H1 (cell line): ENCODE results near the gene C1RL. TPM values are rescaled to one million over a fixed set of nuclear protein-coding genes. Genes with fewer than 3 reads are reported as not detected.

ENCODE experiments used
- BRCA1 ChIP-seq: IDR thresholded peaks from 2 replicates; pipeline ENCODE4 v1.6.1; 2012; ENCODE audit warnings: low read depth, low read length, improper control_type of control experiment
- NANOG ChIP-seq: IDR thresholded peaks from 2 replicates; pipeline ENCODE4 v1.6.1; 2011; ENCODE audit warnings: low read length, low read depth, mild to moderate bottlenecking, inconsistent platforms; ENCODE audit not compliant: insufficient read depth, poor library complexity, severe bottlenecking
- RAD21 ChIP-seq, 2 experiments: IDR thresholded peaks in 1 of 2; conservative IDR thresholded peaks in 1 of 2; 2 replicates each; pipeline ENCODE4 v1.6.1; 2011; ENCODE audit warnings: low read depth in 2 of 2, low read length in 2 of 2, improper control_type of control experiment in 1 of 2, inconsistent platforms in 1 of 2, mild to moderate bottlenecking in 1 of 2, moderate library complexity in 1 of 2
- polyA plus RNA-seq, 7 experiments: library from polyadenylated mRNA; depleted of rRNA in 3 of 7; stranded (reverse) in 5 of 7; unstranded in 2 of 7; fragments of >200 nt in 5 of 7; fragments of 200-250 nt in 2 of 7; gene quantifications; 1 replicate in 5 of 7; 2 replicates in 1 of 7; 4 replicates in 1 of 7; pipeline versions ENCODE4 v1.2.1 to v1.2.3, GENCODE V29; 2011 to 2013; ENCODE audit warnings: missing spikeins in 2 of 7, mixed read lengths in 2 of 7
- total RNA-seq: library from RNA; stranded (reverse); fragmentation: NEBNext Ultra II Directional; extraction: Animal tissue kit (Norgen Biotek cat#: 25700); gene quantifications from 2 replicates; pipeline ENCODE4 v1.2.1, GENCODE V29; 2021

Gene C1RL
- total and polyA plus RNA-seq, 2 of the 8 experiments (the other 6 are each of a cell fraction or from before 2014, with no cell fraction given), result 11.4 to 15.5 TPM

GRCh38 chr12:7154901-7155470 lies 46.0 kb upstream of the C1RL start (continued):
- TF ChIP-seq NANOG (no peak), RAD21 (IDR thresholded peaks at IDR 0.05 in 1 of 2, conservative IDR thresholded peaks at IDR 0.05 in 1 of 2; ENCODE audit: low read depth in 2 of 2, low read length in 2 of 2) (no peak), BRCA1 (no peak)
- TF ChIP-seq, all 59 proteins: peak for 0
